Measurements from ENCODE around the gene PTX4.

GRCh38 chr16:1451702-1452392, 36.9 kb downstream of the PTX4 start:
- no peak for TF ChIP-seq CTCF (IDR thresholded peaks at IDR 0.05; ENCODE audit: low read depth, low read length)
- no peak for TF ChIP-seq MYC (IDR thresholded peaks at IDR 0.05; ENCODE audit: low read depth, low read length)
- TF ChIP-seq POLR2A (IDR thresholded peaks at IDR 0.05; ENCODE audit: extremely low read depth, insufficient read length) = no peak
- no peak for TF ChIP-seq MAX (IDR thresholded peaks at IDR 0.05; ENCODE audit: low read depth, low read length)
